GM18498 (cell line): ENCODE measurements around the gene SLC44A5.

ENCODE experiments used
- ATAC-seq: cut with Tn5 transposase; IDR thresholded peaks from one replicate; pipeline ENCODE4 v1.9.1; 2021; ENCODE audit warnings: mild to moderate bottlenecking, moderate library complexity; ENCODE audit not compliant: unreplicated experiment

The SLC44A5 gene

DNA sequence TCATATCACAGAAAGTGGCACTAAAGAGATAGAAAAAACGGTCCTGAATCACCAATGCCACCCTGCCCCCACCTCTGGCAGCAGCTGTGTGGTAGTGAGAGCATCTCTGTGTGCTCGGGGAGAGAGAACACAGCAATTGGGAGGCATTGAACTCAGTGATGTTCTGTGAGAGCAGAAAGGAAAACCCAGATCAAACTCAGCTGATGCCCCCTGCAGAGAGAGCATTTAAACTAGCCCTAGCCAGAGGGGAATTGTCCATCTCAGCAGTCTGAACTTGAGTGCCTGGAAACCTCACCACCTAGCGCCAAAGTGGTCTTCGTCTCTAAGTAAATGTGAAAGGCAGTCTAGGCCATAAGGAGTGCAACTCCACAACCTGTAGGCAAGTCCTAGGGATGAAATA is 21.3 kb downstream of the SLC44A5 start:
- ATAC-seq = no peak

GRCh38 chr1:75588779-75589475 is 22.0 kb downstream of the SLC44A5 start:
- ATAC-seq = no peak

DNA sequence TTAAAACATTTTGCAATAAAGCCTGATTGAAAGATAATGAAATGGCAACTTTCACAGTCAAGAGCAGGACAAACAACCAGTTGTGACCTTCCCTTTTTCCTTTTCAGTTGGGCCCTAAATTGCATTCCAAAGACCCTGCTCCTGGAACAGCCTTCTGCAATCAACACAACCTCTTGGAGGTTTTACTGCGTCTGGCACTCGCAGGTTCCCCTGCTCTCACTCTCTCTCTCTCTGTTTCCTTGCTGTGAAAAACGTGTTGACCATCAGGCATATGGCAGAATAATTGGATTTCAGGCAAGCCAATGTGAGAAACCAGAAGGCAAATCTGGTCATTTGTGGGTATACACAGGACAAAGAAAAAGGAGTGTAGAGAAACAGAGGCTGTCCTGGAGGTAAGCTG is 23.2 kb downstream of the SLC44A5 start:
- no peak for ATAC-seq

- ATAC-seq = no peak
These were observed 27.6 kb downstream of the SLC44A5 start for GRCh38 chr1:75583282-75583681.

DNA sequence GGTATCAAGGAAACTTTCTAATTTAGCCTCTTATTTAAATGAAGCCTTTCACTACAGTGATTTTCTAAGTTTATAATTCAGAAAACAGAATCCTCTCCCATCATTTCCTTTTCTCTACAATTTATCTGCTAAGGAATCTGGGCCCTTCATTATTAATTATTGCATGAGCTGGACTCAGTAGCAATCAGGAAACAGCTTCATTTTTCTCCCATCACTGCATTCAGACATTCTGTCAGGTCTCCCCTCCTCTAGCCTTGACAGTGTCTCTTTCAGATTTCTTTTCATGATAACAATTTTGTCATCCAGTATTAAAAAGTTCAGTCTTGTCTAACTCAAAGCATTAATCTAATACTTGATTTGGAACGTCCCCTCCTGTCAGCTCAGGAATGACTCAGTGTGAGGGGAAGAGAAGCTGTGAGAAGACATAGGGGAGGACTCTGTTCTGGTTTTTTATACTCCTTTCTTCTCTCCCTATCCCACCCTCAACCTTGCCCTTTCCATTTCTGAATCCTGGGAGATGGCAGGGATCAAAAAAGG is 28.1 kb downstream of the SLC44A5 start:
- ATAC-seq = no peak

DNA sequence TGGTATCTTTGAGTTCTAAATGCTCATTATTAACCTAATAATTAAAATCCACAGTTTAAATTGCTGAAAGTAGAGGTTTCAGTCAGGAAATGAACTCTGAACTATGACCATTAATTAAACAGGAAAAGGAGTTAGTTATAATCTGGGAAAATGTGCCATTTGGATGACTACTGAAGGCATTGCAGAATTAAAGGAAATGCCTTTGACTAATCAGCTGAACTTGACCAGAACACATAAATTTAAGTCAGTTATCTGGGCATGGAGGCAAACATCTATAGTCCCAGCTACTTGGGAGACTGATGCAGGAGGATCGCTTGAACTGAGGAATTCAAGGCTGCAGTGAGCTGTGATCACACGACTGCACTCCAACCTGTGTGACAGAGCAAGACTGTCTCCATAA is 31.9 kb downstream of the SLC44A5 start:
- no peak for ATAC-seq

DNA sequence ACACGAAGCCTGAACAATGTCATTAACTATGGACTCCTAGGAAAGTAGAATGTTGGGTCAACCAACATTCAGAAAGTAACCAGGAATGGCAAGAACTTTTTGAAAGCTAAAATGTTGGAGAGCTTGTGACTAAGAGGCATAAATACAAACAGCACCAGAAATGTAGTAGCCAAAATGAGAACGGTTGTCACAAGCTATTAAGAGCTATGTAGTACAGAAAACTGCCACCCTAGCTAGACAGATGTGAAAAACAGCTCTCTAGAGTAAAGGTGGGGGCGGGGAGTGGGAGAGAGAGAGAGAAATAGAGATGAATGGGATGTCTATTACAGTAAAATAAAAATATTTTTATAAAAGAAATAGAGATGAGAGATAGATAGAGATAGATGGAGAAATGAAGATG is 35.1 kb downstream of the SLC44A5 start:
- ATAC-seq = no peak

- ATAC-seq = no peak
These were observed 43.7 kb downstream of the SLC44A5 start for GRCh38 chr1:75567191-75567590.

- no peak for ATAC-seq
These were observed 51.1 kb downstream of the SLC44A5 start for GRCh38 chr1:75559800-75560199.

DNA sequence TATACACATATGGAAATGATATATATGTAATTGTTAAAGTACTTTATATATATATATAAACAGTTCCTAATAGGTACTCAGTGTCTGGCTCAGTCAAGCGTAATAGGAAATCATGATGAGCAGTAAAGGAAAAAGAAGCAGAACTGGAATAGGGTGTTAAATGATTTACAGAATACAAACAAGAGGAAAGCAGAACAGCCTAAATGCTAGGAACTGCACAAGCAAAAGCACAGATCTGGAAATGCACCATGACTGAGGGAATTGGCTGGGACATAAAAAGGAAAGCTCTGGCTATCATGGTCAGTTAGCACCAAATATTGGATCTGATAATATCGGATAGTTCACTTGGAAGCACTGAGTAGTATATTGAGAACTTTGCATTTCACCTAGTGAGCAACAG is 51.8 kb downstream of the SLC44A5 start:
- ATAC-seq = no peak

DNA sequence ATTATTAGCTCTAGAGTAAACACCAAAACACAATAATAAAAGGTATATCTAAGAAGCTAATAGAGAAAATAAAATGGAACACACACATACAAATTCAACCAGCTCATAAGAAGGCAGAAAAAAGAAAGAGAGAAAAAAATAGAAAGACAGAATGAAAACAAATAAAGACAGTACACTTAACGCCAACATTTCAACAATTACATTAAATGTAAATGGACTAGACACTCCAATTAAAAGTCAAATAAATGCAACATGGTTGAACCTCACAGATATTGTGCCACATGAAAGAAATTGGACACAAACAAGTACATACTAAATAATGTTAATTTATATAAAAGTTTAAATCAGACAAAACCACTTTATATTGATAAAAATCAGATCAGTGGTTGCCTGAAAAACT is 56.0 kb downstream of the SLC44A5 start:
- ATAC-seq = no peak

DNA sequence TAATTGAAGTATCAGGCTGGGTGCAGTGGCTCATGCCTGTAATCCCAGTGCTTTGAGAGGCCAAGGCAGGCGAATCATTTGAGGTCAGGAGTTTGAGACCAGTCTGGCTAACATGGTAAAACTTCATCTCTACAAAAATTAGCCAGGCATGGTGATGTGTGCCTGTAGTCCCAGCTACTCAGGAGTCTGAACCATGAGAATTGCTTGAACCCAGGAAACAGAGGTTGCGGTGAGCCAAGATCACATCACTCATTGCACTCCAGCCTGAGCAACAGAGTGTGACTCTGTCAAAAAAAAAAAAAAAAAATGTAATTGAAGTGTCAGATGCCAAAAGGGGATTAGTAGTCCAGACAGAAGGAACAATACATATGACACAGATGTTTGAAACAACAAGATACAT is 56.7 kb downstream of the SLC44A5 start:
- ATAC-seq = no peak

DNA sequence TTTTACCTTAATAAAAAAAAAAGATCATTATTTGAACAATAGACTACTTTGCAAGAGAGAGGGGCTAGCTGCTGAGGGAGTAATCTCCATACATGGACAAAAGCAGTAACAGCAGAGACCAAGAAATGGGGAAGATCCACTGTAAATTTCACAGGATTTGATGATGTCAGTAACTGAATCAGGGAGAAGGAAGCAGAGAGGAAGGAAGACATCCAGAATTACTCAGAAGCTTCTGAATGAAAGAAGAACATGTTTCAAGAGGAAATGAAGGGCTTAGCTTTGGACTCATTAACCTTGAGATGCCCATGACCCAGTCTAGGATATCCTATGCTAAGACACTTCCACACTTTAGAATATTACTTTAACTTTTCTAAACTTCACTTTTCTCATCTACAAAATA is 60.4 kb downstream of the SLC44A5 start:
- ATAC-seq = no peak

DNA sequence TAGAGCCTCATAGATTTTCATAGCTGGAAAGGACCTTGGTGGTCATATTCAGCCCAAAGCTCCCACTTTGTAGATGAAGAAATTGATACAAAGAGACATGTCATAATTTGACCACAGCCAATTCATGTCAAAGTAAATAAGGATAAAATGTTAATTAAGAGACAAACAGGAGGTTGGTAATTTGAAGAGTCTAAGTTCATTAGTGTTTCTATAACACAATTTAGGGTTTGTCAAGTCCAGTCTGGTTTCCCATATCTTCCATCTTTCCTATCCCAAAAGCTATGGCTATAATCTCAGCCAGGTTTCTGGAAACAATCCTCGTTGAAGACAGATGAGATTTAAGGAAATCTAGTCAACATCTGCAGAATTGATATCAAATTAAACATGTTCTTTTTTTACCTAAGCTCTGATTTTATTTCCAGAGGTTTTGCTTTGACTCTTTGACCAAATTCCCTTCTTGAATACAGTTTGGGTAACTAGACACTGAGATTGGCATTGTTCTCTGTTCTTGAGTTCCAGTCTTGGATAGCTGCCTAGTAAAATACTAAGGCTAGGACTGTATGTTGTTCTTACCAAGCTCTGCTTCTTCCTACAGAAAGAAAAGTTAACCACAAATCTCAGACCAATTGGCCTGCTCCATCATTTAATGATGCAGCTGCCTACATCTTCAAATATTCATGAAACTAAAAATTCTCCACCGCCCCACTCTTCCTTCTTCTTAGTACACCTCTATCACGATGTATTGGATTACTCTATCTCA is 62.0 kb downstream of the SLC44A5 start:
- ATAC-seq = no peak

DNA sequence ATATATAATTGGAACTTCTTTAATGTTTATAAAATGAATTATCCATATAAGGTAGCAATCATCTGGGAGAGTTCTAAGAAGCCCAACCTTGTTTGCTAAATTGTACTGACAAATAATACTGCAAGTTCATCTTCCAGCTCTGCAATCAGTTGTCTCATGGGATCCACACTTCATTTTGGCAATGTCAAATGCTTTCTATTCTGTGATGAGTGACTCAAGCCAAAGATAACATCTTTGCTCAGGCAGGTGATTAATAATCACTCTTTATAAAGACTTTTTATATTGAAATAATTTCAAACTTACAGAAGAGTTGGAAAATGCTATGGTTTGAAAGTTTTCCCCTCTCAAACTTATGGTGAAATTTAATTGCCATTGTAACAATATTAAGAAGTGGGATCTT is 67.2 kb downstream of the SLC44A5 start:
- no peak for ATAC-seq

DNA sequence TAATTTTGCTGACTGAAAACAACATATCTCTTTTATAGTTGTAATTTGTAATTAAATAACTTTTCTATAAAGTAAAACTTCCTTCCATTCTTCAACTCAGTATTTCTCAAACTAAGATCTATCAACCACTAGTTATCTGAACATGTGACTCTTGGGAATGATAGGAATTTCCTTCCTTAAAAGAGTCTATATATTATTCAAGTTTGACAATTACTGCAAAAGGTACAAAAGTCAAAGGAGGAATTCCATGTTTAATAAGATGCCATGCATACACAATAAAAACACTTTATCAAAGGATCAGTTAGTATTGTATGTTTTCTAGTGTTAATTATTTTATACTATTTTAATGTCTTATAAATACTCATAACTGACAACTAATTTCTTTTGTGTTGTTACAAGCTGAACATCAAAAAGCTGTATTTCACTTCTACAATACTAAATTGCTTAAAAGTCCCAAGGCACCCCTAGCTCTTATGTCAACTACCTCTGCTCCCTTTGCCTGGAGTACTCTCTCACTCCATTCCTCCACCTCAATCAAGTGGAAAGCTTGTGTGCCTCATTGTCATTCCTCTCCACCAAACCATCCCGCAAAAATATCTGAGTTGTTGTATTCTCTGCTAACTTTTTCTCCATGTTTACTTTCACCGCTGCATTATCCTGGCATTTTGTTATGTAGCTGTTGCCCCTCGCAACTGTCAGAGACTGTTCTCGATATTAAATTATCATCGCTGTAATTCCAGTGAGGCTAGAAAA is 67.9 kb downstream of the SLC44A5 start:
- no peak for ATAC-seq

DNA sequence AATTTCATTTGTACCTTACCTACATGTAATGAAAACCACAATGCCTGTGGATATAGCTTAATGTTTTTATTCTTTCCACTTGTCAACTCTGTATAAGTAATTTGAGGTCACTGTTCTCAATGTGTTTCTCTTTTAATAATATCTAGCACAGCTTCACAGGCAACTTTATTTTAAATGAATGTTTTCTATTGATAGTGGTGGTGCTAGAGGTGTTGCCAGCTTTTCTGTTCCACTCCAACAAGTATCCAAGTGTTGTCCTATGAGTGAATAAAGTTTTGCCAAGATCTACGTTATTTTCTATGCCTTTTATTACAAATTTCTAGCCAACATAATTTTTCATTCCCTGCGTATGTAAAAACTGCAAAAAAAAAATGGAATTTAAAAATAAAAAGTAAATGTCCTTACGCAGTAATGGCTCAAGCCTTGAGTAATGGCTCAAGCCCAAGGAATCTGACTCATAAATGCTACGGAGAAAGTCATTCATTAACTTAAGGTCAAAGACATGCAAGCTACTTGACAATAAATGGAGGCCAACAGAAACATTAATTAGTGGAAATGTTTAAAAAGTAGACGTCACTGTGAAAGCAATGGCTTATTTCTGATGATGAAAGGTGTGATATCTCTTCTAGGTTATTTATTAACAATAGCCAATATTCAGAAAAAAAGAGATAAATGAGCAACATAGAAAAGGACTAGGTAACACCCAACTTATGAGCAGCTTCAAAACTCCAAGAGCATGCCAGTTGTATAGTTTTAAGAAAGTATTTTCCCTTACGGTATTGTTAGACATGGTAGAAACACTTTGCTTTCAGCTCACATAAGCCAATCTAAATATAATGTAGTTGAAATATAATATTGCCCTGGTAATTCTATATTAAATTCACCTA is 71.4 kb downstream of the SLC44A5 start:
- ATAC-seq = no peak

DNA sequence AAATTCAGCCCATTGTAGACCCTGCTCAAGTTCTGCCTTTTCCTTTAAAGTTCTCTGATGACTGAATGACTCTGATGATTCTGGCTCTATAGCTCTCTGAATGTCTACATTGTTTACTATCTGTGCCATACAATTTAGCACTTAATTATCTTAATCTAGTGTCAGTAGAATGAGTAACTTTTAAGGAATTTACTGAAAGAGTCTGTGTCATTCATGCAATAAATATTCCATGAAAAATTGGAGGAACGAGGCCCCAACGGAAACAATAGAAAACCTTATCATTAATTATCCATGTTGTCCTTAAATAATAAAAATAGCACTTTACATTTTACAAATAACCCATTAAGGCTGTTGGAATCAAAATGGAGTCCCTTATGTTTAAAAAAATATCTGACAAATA is 77.8 kb downstream of the SLC44A5 start:
- ATAC-seq = no peak

- ATAC-seq = no peak
These were observed 79.3 kb downstream of the SLC44A5 start for GRCh38 chr1:75531570-75531969.

DNA sequence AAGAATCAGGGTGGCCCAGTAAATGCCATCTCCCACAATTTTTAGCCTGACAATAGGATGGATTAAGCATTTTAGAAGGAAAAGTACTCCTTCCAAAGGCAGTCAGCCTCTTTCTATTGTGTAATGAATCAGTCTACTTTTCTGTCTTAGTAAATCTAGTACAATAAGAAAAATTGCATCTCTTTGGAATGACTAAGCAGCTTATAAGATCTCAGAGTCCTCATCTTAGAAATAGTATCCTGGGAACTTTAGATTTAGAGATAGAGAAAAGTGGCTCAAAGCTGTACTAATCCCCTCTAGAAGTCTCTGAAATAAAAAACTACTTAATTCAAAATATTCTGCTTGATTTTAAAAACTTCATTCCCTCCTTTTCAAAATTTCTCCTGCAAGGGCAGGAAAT is 81.4 kb downstream of the SLC44A5 start:
- no peak for ATAC-seq

DNA sequence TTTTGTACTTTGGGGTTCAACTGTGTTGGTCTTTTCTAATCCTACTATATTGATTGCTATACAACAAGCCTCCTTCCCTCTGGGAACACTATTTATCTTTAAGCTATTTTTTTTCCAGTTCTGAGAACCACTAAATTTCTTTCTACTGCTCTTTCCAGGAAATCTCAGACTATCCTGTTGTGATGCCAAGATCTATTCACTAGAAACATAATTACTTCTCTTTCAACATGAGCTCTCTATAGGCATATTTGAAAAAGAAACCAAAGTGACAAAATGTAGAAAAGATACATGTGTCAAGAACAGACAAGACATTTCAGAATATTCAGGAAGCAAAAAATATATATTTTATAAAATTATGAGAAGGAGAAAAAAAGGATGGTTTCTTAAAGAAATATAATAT is 82.9 kb downstream of the SLC44A5 start:
- ATAC-seq = no peak
